CD14-positive monocyte (primary cell): ENCODE measurements around the gene AMBRA1. TPM values are rescaled to one million over a fixed set of nuclear protein-coding genes. Genes with fewer than 3 reads are reported as not detected.

ENCODE experiments used
- DNase-seq, 3 donors: peaks; one replicate each; pipeline ENCODE4 v3.0.0-alpha.2; 2011 to 2022
- H2AFZ ChIP-seq: 2 replicates; pipeline ENCODE4 v1.6.0; 2012; ENCODE audit warnings: mild to moderate bottlenecking, low read depth, low read length, inconsistent platforms; ENCODE audit not compliant: insufficient read depth, poor library complexity, severe bottlenecking
- H3K27ac ChIP-seq, 2 donors: 1 replicate in 1 of 2; 2 replicates in 1 of 2; pipeline ENCODE4 v1.5.1; 2012 to 2013; ENCODE audit warnings: low read length in 2 of 2, control low read depth in 1 of 2, inconsistent platforms in 1 of 2, low read depth in 1 of 2, mild to moderate bottlenecking in 1 of 2
- H3K27me3 ChIP-seq, 2 donors: one replicate each; pipeline versions ENCODE4 v1.6.0 to v1.6.1; 2011 to 2013; ENCODE audit warnings: low read length in 2 of 2; ENCODE audit not compliant: control insufficient read depth in 2 of 2, insufficient read depth in 2 of 2
- H3K36me3 ChIP-seq, 2 donors: replicated peaks in 1 of 2; 1 replicate in 1 of 2; 2 replicates in 1 of 2; pipeline versions ENCODE4 v1.5.1 to v1.6.1; 2012 to 2013; ENCODE audit warnings: low read length in 2 of 2, control low read depth in 1 of 2, inconsistent platforms in 1 of 2, mild to moderate bottlenecking in 1 of 2; ENCODE audit not compliant: insufficient read depth in 2 of 2, control insufficient read depth in 1 of 2
- H3K4me1 ChIP-seq, 2 donors: 1 replicate in 1 of 2; 2 replicates in 1 of 2; pipeline versions ENCODE4 v1.5.1 to v1.6.1; 2012 to 2013; ENCODE audit warnings: low read length in 2 of 2, control low read depth in 1 of 2, inconsistent platforms in 1 of 2, mild to moderate bottlenecking in 1 of 2, moderate library complexity in 1 of 2; ENCODE audit not compliant: insufficient read depth in 2 of 2, control insufficient read depth in 1 of 2
- H3K4me2 ChIP-seq: replicated peaks from 2 replicates; pipeline ENCODE3; 2012; ENCODE audit warnings: low read length, moderate library complexity, mild to moderate bottlenecking; ENCODE audit not compliant: poor library complexity, severe bottlenecking; ENCODE audit errors: extremely low read depth
- H3K4me3 ChIP-seq, 3 experiments: fragments of 200-600 bp in 1 of 3; sonication (generic) in 1 of 3; replicated peaks in 1 of 3; 1 replicate in 2 of 3; 2 replicates in 1 of 3; pipeline ENCODE4 v1.5.1; 2011 to 2013; ENCODE audit warnings: low read length in 3 of 3, mild to moderate bottlenecking in 3 of 3, control low read depth in 2 of 3, low read depth in 2 of 3, inconsistent platforms in 1 of 3, moderate library complexity in 1 of 3
- H3K79me2 ChIP-seq: 2 replicates; pipeline ENCODE4 v1.6.0; 2012; ENCODE audit warnings: mild to moderate bottlenecking, control low read depth, inconsistent platforms, low read length, moderate library complexity; ENCODE audit not compliant: insufficient read depth
- H3K9ac ChIP-seq: 2 replicates; pipeline ENCODE4 v1.6.0; 2017; ENCODE audit warnings: low read length, mild to moderate bottlenecking; ENCODE audit not compliant: insufficient read depth, poor library complexity, severe bottlenecking
- H3K9me3 ChIP-seq, 2 donors: replicated peaks in 1 of 2; 1 replicate in 1 of 2; 2 replicates in 1 of 2; pipeline versions ENCODE4 v1.5.1 to v1.6.1; 2012 to 2013; ENCODE audit warnings: low read length in 2 of 2, control low read depth in 1 of 2; ENCODE audit not compliant: control insufficient read depth in 1 of 2, insufficient read depth in 1 of 2
- H4K20me1 ChIP-seq: 2 replicates; pipeline ENCODE4 v1.6.0; 2012; ENCODE audit warnings: mild to moderate bottlenecking, low read length, control low read depth, moderate library complexity; ENCODE audit not compliant: insufficient read depth
- H3K27ac Mint-ChIP-seq, 7 donors: one replicate each; pipeline ENCODE4 v1.8.0; 2020; ENCODE audit warnings: mild to moderate bottlenecking in 7 of 7, mixed read lengths in 7 of 7, moderate library complexity in 6 of 7, inconsistent platforms in 2 of 7
- H3K27me3 Mint-ChIP-seq, 3 donors: one replicate each; pipeline ENCODE4 v1.8.0; 2021 to 2022; ENCODE audit warnings: low read depth in 3 of 3, mild to moderate bottlenecking in 3 of 3, mixed read lengths in 3 of 3, moderate library complexity in 3 of 3, inconsistent platforms in 1 of 3
- H3K36me3 Mint-ChIP-seq, 2 donors: one replicate each; pipeline ENCODE4 v1.8.0; 2020; ENCODE audit warnings: mixed read lengths in 2 of 2, inconsistent platforms in 1 of 2, mild to moderate bottlenecking in 1 of 2
- H3K4me1 Mint-ChIP-seq: one replicate; pipeline ENCODE4 v1.8.0; 2020; ENCODE audit warnings: mild to moderate bottlenecking, mixed read lengths
- H3K4me3 Mint-ChIP-seq, 2 donors: one replicate each; pipeline ENCODE4 v1.8.0; 2020; ENCODE audit warnings: mild to moderate bottlenecking in 2 of 2, mixed read lengths in 2 of 2, moderate library complexity in 1 of 2
- H3K9me3 Mint-ChIP-seq, 7 donors: one replicate each; pipeline ENCODE4 v1.8.0; 2020 to 2022; ENCODE audit warnings: mixed read lengths in 7 of 7, mild to moderate bottlenecking in 6 of 7, moderate library complexity in 6 of 7, inconsistent platforms in 2 of 7
- WGBS: methylation state at CpG from one replicate; pipeline ENCODE4 v1.1.5; 2013; ENCODE audit warnings: missing lambda C conversion rate; ENCODE audit not compliant: insufficient coverage; 5-methylcytosine and 5-hydroxymethylcytosine counted together
- intact Hi-C, 2 donors: fragments of 100-400 bp; cut with micrococcal nuclease; formaldehyde crosslinking; loops; one replicate each; pipeline versions ENCODE4 v1.15.0 to v1.15.1; 2023
- polyA plus RNA-seq, 3 donors: library from polyadenylated mRNA; depleted of rRNA in 1 of 3; unstranded in 2 of 3; stranded (reverse) in 1 of 3; fragments of 300-500 nt in 2 of 3; fragments of >200 nt in 1 of 3; fragmentation: Illumina TruSeq in 2 of 3; gene quantifications; 1 replicate in 2 of 3; 2 replicates in 1 of 3; pipeline ENCODE4 v1.2.3, GENCODE V29; 2012 to 2021
- TF ChIP-seq, protein P1 (sequence below): fragments of 200-600 bp; IDR thresholded peaks from one replicate; pipeline ENCODE4 v1.8.0; 2022; ENCODE audit warnings: antibody characterized with exemption, mild to moderate bottlenecking

AMBRA1 gene
- polyA plus RNA-seq, 3 donors = 2.1 to 6.1 (median 3.8) TPM

DNA sequence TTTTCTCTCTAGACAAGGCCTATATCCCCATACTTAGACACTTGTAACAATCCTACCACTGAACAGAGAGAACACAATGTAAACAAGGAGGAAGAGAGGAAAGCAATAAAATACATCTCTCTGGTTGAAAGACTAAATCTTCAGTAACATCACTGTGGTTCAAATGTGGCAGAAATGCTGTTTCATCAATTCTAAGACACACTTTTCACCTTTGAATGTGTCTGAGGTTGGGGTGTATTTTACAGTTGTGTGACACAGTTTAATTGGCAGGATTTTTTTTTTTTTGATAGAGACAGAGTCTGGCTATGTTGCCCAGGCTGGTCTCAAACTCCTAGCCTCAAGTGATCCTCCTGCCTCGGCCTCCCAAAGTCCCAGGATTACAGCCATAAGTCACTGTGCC, 79.5 kb downstream of the AMBRA1 start:
- Histone ChIP-seq H3K79me2 (peaks cover 11% of the 10 kb centered on the region), H3K4me2 (no peak overlapping the region), H3K36me3 (peaks cover 3 to 16% of the 10 kb centered on the region in 2 donors), H3K9me3 (no peaks in the 10 kb centered on the region), H3K27ac (peak overlapping the region in 1 of 2 donors; percentile 36), H2AFZ (no peak overlapping the region), H3K4me1 (peaks cover 1 to 7% of the 10 kb centered on the region in 2 donors), H3K4me3 (no peak overlapping the region), H3K9ac (no peak overlapping the region), H3K27me3 (no peaks in the 10 kb centered on the region), H4K20me1 (peaks cover 26% of the 10 kb centered on the region)
- Mint-ChIP-seq H3K36me3 (peaks cover 15 to 20% of the 10 kb centered on the region in 2 donors), H3K4me1 (peaks cover 14% of the 10 kb centered on the region), H3K9me3 (peaks cover 0 to 4% (median 0%) of the 10 kb centered on the region in 7 donors), H3K4me3 (no peak overlapping the region), H3K27ac (peak overlapping the region in 1 of 7 donors; percentile 24), H3K27me3 (no peaks in the 10 kb centered on the region)
- TF ChIP-seq, protein P1, sequence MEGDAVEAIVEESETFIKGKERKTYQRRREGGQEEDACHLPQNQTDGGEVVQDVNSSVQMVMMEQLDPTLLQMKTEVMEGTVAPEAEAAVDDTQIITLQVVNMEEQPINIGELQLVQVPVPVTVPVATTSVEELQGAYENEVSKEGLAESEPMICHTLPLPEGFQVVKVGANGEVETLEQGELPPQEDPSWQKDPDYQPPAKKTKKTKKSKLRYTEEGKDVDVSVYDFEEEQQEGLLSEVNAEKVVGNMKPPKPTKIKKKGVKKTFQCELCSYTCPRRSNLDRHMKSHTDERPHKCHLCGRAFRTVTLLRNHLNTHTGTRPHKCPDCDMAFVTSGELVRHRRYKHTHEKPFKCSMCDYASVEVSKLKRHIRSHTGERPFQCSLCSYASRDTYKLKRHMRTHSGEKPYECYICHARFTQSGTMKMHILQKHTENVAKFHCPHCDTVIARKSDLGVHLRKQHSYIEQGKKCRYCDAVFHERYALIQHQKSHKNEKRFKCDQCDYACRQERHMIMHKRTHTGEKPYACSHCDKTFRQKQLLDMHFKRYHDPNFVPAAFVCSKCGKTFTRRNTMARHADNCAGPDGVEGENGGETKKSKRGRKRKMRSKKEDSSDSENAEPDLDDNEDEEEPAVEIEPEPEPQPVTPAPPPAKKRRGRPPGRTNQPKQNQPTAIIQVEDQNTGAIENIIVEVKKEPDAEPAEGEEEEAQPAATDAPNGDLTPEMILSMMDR = no peak
- 100% methylated on average over 1 of the region's 1 CpG for WGBS
- no peak for DNase-seq
- intact Hi-C loops = no loop called here

DNA sequence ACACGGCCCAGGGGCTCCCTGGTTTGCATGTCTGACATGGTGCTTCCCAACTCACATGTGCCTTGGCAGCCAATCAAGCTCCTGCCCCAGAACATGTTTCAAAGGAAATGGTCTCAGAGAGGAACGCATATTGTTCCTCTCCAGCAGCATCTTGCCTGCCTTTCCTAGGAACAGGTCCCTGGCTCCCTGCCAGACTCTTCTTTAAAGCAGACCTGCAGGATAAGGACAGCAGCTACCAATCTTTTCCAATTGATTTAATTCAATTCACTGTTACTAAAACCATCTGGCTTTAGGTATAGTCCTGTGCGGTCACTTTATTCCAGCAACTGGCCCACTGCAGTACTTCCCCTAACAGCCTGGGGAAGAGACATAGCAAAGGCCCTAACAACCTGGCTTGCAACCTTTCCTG, 79.9 kb downstream of the AMBRA1 start:
- H3K9me3 ChIP-seq = no peaks in the 10 kb centered on the region
- DNase-seq = no peak

More for the DNA sequence above, 79.9 kb downstream of the AMBRA1 start:
- Histone ChIP-seq H3K36me3 (peaks cover 3 to 16% of the 10 kb centered on the region in 2 donors), H3K4me2 (no peak overlapping the region), H4K20me1 (peaks cover 21% of the 10 kb centered on the region), H3K79me2 (peaks cover 10% of the 10 kb centered on the region), H3K27ac (peak overlapping the region in 1 of 2 donors; percentile 36), H3K9ac (no peak overlapping the region), H3K4me1 (peaks cover 0 to 7% of the 10 kb centered on the region in 2 donors), H3K27me3 (no peaks in the 10 kb centered on the region), H2AFZ (no peak overlapping the region), H3K4me3 (no peak overlapping the region)
- Mint-ChIP-seq H3K4me3 (no peak overlapping the region), H3K36me3 (peaks cover 17 to 22% of the 10 kb centered on the region in 2 donors), H3K4me1 (peaks cover 9% of the 10 kb centered on the region), H3K27me3 (no peaks in the 10 kb centered on the region), H3K27ac (no peak overlapping the region), H3K9me3 (peaks cover 0 to under 1% (median 0%) of the 10 kb centered on the region in 7 donors)
- WGBS = 72% methylated on average over 2 of the region's 3 CpGs
- TF ChIP-seq, protein P1 = no peak
- intact Hi-C loops = no loop called here
